Measurements from ENCODE around the gene NANOS3. TPM values are rescaled to one million over a fixed set of nuclear protein-coding genes. Genes with fewer than 3 reads are reported as not detected.

NANOS3 gene
- total RNA-seq (1 to 10 TPM in 3 of 7 donors, under 1 TPM in 1, not detected in 3; 0.98 to 2.4 (median 1.3) TPM), polyA plus RNA-seq (under 1 TPM in 1 of 2 donors, not detected in 1; 0.30 TPM)
- long read RNA-seq, donor 1, result 0 reads
- long read RNA-seq, donor 2, transcript NANOS3-201 (2 exons, 581 nt), result major isoform, 41 of 47 reads
- long read RNA-seq, donor 2, partial matches to known transcripts, result 0 of 47 reads
- long read RNA-seq, donor 2, other reads (novel, unspliced or antisense), result 6 of 47 reads
- long read RNA-seq, donor 3, result 0 reads

DNA sequence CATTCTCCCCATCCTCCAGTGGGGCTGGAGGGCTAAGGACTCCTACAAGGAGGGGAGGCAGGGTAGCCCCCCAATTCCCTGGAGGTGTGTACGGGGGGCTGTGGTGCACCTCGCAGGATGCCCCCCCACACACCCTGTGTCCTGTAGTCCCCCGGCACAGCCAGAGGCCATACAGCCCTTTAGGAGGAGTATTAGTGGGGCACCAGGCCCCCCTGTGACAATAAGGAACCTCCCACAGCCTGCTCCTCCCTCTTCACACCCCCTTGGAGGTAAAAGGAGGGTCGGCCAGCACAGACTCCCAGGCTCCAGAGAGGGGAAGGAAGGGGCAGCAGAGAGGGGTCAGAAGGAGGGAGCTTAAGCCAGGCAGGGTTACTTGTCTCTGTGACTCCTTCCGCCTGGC, at the start of gene NANOS3:
NANOS3 (plus strand) TSS at position 301 of the 400 bp plus-strand sequence. CDS start 115 bp downstream, outside the sequence.
- TF ChIP-seq POLR2A (IDR thresholded peaks at IDR 0.05) (no peak), EP300 (IDR thresholded peaks at IDR 0.05) (no peak)
- TF ChIP-seq, protein P1, sequence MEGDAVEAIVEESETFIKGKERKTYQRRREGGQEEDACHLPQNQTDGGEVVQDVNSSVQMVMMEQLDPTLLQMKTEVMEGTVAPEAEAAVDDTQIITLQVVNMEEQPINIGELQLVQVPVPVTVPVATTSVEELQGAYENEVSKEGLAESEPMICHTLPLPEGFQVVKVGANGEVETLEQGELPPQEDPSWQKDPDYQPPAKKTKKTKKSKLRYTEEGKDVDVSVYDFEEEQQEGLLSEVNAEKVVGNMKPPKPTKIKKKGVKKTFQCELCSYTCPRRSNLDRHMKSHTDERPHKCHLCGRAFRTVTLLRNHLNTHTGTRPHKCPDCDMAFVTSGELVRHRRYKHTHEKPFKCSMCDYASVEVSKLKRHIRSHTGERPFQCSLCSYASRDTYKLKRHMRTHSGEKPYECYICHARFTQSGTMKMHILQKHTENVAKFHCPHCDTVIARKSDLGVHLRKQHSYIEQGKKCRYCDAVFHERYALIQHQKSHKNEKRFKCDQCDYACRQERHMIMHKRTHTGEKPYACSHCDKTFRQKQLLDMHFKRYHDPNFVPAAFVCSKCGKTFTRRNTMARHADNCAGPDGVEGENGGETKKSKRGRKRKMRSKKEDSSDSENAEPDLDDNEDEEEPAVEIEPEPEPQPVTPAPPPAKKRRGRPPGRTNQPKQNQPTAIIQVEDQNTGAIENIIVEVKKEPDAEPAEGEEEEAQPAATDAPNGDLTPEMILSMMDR (IDR thresholded peaks at IDR 0.05), result no peak
- Histone ChIP-seq H3K36me3 (no peaks in the 10 kb centered on the region), H3K4me1 (ENCODE audit: insufficient read depth) (peaks cover 5% of the 10 kb centered on the region), H3K4me3 (no peak within 1 kb of the TSS), H3K27me3 (no peaks in the 10 kb centered on the region), H3K27ac (no peak within 1 kb of the TSS), H3K9me3 (no peaks in the 10 kb centered on the region)
- 36 to 43% (median 42%) methylated on average over 5 of the region's 5 CpGs for whole genome bisulfite sequencing, 3 donors
- DNase-seq, result no peak
- intact Hi-C loops (cut with DNase I), result loop anchor here in 1 of 4 donors (10.0 kb wide), 1 partner anchor 282 kb away; no protein-coding TSS in a partner anchor

DNA sequence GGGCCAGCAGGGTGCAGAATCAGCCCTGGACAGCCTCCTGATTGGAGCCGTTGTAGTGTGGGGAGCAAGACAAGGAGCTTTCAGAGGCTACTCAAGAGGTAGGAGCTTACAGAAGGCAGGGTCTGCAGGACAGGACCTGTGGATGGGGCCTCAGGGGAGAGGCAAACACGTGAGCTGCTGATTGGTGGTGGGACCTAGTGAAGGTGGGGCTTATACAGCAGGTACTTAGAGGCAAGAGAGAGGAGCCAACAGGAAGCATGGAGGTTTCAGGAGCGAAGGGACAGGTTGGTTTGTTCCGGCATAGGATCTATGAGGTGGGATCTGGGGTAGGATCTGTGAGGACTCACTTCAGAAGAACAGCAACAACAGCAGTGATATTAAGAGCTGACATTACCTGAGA, 49.3 kb upstream of the NANOS3 start:
- Histone ChIP-seq H3K27me3 (no peaks in the 10 kb centered on the region), H3K9me3 (no peaks in the 10 kb centered on the region), H3K27ac (no peak overlapping the region), H3K4me3 (no peak overlapping the region), H3K36me3 (peaks cover 3% of the 10 kb centered on the region), H3K4me1 (ENCODE audit: insufficient read depth) (no peaks in the 10 kb centered on the region)
- DNase-seq, result no peak
- TF ChIP-seq, protein P1 (IDR thresholded peaks at IDR 0.05), result no peak
- TF ChIP-seq EP300 (IDR thresholded peaks at IDR 0.05) (no peak), POLR2A (IDR thresholded peaks at IDR 0.05) (no peak)
- intact Hi-C loops (cut with DNase I), result no loop called here
- WGBS, 3 donors, result 69 to 76% (median 73%) methylated on average over 4 of the region's 4 CpGs

DNA sequence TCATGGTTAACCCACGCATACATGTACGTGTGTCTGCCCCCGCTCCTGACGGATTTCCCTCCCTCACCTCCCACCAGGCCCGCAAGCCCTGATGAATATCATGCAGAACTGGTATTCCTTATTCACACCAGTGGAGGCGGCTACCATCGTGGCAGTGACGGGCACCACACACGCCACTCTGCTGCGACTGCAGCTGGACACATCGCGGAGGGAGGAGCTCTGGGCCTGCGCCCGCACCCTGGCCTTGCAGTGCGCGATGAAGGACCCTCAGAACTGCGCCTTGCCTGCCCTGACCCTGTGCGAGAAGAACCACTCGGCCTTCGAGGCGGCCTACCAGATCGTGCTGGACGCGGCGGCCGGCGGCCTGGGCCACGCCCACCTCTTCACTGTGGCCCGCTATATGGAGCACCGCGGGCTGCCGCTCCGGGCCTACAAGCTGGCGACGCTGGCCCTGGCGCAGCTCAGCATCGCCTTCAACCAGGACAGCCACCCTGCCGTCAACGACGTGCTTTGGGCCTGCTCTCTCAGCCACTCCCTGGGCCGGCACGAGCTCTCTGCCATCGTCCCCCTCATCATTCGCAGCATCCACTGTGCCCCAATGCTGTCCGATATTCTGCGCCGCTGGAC, 46.7 kb upstream of the NANOS3 start:
- 93 to 95% (median 94%) methylated on average over 45 to 47 of the region's 47 CpGs for WGBS, 3 donors
- H3K27me3 ChIP-seq, result no peaks in the 10 kb centered on the region
- TF ChIP-seq, protein P1 (IDR thresholded peaks at IDR 0.05), result no peak
- TF ChIP-seq EP300 (IDR thresholded peaks at IDR 0.05) (no peak), POLR2A (IDR thresholded peaks at IDR 0.05) (no peak)
- no peaks in the 10 kb centered on the region for H3K9me3 ChIP-seq
- no peak overlapping the region for H3K27ac ChIP-seq
- H3K4me1 ChIP-seq (ENCODE audit: insufficient read depth), result no peaks in the 10 kb centered on the region
- H3K36me3 ChIP-seq, result peaks cover 3% of the 10 kb centered on the region
- H3K4me3 ChIP-seq, result no peak overlapping the region
- no peak for DNase-seq
- intact Hi-C loops (cut with DNase I), result loop anchor here in 2 of 4 donors (5.0 kb wide), 1 partner anchor 33 kb away; the partner anchor contains the start of gene ZSWIM4 (in 2 of the 2)

DNA sequence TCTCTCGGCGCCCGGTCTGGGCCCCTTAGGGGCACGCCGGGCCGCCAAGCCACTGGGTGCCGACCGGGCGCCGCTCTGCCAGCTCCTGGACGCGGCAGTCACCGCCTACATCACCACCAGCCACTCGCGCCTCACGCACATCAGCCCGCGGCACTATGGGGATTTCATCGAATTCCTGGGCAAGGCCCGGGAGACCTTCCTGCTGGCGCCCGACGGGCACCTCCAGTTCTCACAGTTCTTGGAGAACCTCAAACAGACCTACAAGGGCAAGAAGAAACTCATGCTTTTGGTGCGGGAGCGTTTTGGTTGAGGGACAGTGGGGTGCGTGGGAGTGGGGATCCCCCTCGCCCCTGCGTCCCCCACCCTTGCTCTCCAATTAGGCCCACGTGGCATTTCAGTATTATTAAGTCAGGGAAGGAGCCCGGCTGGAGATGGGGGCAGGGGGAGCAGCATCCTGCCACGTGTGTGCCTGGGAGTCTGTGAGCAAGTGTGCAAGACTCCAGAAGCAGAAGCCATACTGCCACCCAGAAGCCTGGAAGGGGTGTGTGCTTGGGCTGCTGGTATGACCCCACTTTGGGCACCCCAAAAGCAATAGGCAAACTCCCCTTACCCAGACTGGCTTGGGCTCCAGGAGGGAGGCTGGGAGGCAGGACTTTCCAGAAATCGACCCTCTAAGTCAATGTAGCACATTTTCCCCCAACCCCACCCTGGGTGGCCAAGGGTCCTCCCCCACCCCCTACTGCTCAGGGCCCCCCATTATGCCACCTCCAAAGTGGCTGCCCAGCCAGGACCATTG, 46.0 kb upstream of the NANOS3 start:
- H3K9me3 ChIP-seq, result no peaks in the 10 kb centered on the region
- no peak overlapping the region for H3K27ac ChIP-seq
- H3K4me1 ChIP-seq (ENCODE audit: insufficient read depth), result no peaks in the 10 kb centered on the region
- intact Hi-C loops (cut with DNase I), result loop anchor here in 2 of 4 donors (5.0 kb wide), 1 partner anchor 34 kb away; the partner anchor contains the start of gene ZSWIM4 (in 2 of the 2)
- no peak for TF ChIP-seq EP300 (IDR thresholded peaks at IDR 0.05)
- no peak for TF ChIP-seq POLR2A (IDR thresholded peaks at IDR 0.05)
- TF ChIP-seq, protein P1 (IDR thresholded peaks at IDR 0.05), result no peak
- no peaks in the 10 kb centered on the region for H3K27me3 ChIP-seq
- H3K36me3 ChIP-seq, result peaks cover 3% of the 10 kb centered on the region
- no peak for DNase-seq
- WGBS, 3 donors, result 85 to 89% (median 87%) methylated on average over 29 to 32 of the region's 32 CpGs
- H3K4me3 ChIP-seq, result no peak overlapping the region

All from ovary (tissue), 10 donors.